ENCODE results near the gene NSDHL. TPM values are rescaled to one million over a fixed set of nuclear protein-coding genes. Genes with fewer than 3 reads are reported as not detected.

Gene NSDHL
- total and polyA plus RNA-seq, 4 donors = 8.1 to 10.1 (median 9.7) TPM

DNA sequence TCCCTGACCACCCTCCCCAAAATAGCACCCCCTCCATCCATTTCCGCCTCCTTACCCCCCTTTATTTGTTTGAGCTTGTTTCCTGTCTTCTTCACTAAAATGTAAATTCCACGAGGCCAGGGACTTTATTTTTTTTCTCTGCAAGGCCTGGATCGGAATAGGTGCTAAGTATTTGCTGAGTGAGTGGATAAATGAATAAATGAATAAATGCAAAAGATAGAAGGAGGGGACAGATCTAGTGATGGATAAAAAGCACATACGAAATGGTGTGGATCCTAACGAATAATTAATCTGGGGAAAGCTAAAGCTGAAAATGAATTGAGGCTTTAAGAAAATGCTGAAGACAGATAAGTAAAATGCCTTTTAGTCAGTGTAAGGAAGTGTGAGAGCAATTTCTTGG is 12.5 kb upstream of the NSDHL start:
- ATAC-seq (ENCODE audit: low FRiP score) (no peak), DNase-seq (no peak)
- Histone ChIP-seq H3K36me3 (ENCODE audit: control insufficient read depth in 1 of 2, insufficient read depth in 2 of 2, low read length in 1 of 2) (no peaks in the 10 kb centered on the region), H3K27ac (ENCODE audit: low read depth in 1 of 2, low read length in 2 of 2) (no peak overlapping the region), H3K27me3 (ENCODE audit: control insufficient read depth in 1 of 2, insufficient read depth in 2 of 2, low read length in 1 of 2) (no peaks in the 10 kb centered on the region), H3K4me1 (ENCODE audit: control insufficient read depth in 1 of 2, insufficient read depth in 2 of 2, low read length in 2 of 2) (no peaks in the 10 kb centered on the region), H3K4me3 (ENCODE audit: low read length in 2 of 2) (no peak overlapping the region), H3K9me3 (ENCODE audit: control insufficient read depth, low read length) (no peaks in the 10 kb centered on the region)
- 63 to 83% methylated on average over 5 of the region's 5 CpGs for WGBS, 2 donors
- intact Hi-C loops (cut with DNase I) = no loop called here

GRCh38 chrX:152819266-152819665 is 11.6 kb upstream of the NSDHL start:
- no peak for ATAC-seq (ENCODE audit: low FRiP score)
- Histone ChIP-seq H3K4me1 (ENCODE audit: control insufficient read depth in 1 of 2, insufficient read depth in 2 of 2, low read length in 2 of 2) (no peaks in the 10 kb centered on the region), H3K27me3 (ENCODE audit: control insufficient read depth in 1 of 2, insufficient read depth in 2 of 2, low read length in 1 of 2) (no peaks in the 10 kb centered on the region), H3K4me3 (ENCODE audit: low read length in 2 of 2) (no peak overlapping the region), H3K9me3 (ENCODE audit: control insufficient read depth, low read length) (no peaks in the 10 kb centered on the region), H3K36me3 (ENCODE audit: control insufficient read depth in 1 of 2, insufficient read depth in 2 of 2, low read length in 1 of 2) (no peaks in the 10 kb centered on the region), H3K27ac (ENCODE audit: low read depth in 1 of 2, low read length in 2 of 2) (no peak overlapping the region)
- 58 to 75% methylated on average over 2 of the region's 2 CpGs for WGBS, 2 donors
- no peak for DNase-seq
- intact Hi-C loops (cut with DNase I) = no loop called here

GRCh38 chrX:152819732-152820131 is 11.1 kb upstream of the NSDHL start:
- H3K9me3 ChIP-seq (ENCODE audit: control insufficient read depth, low read length) = no peaks in the 10 kb centered on the region
- H3K4me3 ChIP-seq (ENCODE audit: low read length in 2 of 2) = no peak overlapping the region
- 68 to 90% methylated on average over 7 of the region's 7 CpGs for WGBS, 2 donors
- intact Hi-C loops (cut with DNase I) = no loop called here
- DNase-seq = no peak
- no peak overlapping the region for H3K27ac ChIP-seq (ENCODE audit: low read depth in 1 of 2, low read length in 2 of 2)
- no peaks in the 10 kb centered on the region for H3K36me3 ChIP-seq (ENCODE audit: control insufficient read depth in 1 of 2, insufficient read depth in 2 of 2, low read length in 1 of 2)
- no peak for ATAC-seq (ENCODE audit: low FRiP score)
- H3K4me1 ChIP-seq (ENCODE audit: control insufficient read depth in 1 of 2, insufficient read depth in 2 of 2, low read length in 2 of 2) = no peaks in the 10 kb centered on the region
- H3K27me3 ChIP-seq (ENCODE audit: control insufficient read depth in 1 of 2, insufficient read depth in 2 of 2, low read length in 1 of 2) = no peaks in the 10 kb centered on the region

GRCh38 chrX:152821145-152821765 is 9.6 kb upstream of the NSDHL start:
- no peak overlapping the region for H3K4me3 ChIP-seq (ENCODE audit: low read length in 2 of 2)
- 45 to 47% methylated on average over 3 of the region's 3 CpGs for WGBS, 2 donors
- no peak for ATAC-seq (ENCODE audit: low FRiP score)

GRCh38 chrX:152822383-152823086 is 8.3 kb upstream of the NSDHL start:
- DNase-seq (no peak), ATAC-seq (ENCODE audit: low FRiP score) (no peak)
- Histone ChIP-seq H3K27ac (ENCODE audit: low read depth in 1 of 2, low read length in 2 of 2) (no peak overlapping the region), H3K36me3 (ENCODE audit: control insufficient read depth in 1 of 2, insufficient read depth in 2 of 2, low read length in 1 of 2) (no peaks in the 10 kb centered on the region), H3K9me3 (ENCODE audit: control insufficient read depth, low read length) (no peaks in the 10 kb centered on the region), H3K27me3 (ENCODE audit: control insufficient read depth in 1 of 2, insufficient read depth in 2 of 2, low read length in 1 of 2) (no peaks in the 10 kb centered on the region), H3K4me3 (ENCODE audit: low read length in 2 of 2) (no peak overlapping the region), H3K4me1 (ENCODE audit: control insufficient read depth in 1 of 2, insufficient read depth in 2 of 2, low read length in 2 of 2) (no peaks in the 10 kb centered on the region)
- intact Hi-C loops (cut with DNase I) = no loop called here
- WGBS, 2 donors = 59 to 71% methylated on average over 6 of the region's 6 CpGs

More at GRCh38 chrX:152821145-152821765, 9.6 kb upstream of the NSDHL start:
- Histone ChIP-seq H3K27me3 (ENCODE audit: control insufficient read depth in 1 of 2, insufficient read depth in 2 of 2, low read length in 1 of 2) (no peaks in the 10 kb centered on the region), H3K9me3 (ENCODE audit: control insufficient read depth, low read length) (no peaks in the 10 kb centered on the region), H3K27ac (ENCODE audit: low read depth in 1 of 2, low read length in 2 of 2) (no peak overlapping the region), H3K4me1 (ENCODE audit: control insufficient read depth in 1 of 2, insufficient read depth in 2 of 2, low read length in 2 of 2) (no peaks in the 10 kb centered on the region), H3K36me3 (ENCODE audit: control insufficient read depth in 1 of 2, insufficient read depth in 2 of 2, low read length in 1 of 2) (no peaks in the 10 kb centered on the region)
- intact Hi-C loops (cut with DNase I) = no loop called here
- DNase-seq = no peak

DNA sequence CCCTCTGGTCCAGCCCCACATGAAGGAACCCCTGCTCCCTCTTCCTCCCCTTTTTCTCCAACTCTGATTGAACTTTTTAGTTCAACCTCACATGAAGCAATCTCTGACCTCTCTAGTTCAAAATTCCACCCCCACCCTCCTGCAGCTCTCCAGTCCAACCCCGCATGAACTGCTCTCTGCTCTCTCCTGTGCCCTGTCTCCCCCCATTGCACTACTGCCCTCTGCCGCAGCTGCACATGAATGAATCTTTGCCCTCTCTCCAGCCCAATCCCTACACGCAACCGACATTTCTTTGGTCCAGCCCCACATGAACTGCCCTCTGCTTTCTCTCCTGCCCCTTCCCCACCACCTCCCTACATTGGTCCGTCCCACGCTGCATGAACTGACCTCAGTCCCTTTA is 7.2 kb upstream of the NSDHL start:
- DNase-seq = no peak
- Histone ChIP-seq H3K4me3 (ENCODE audit: low read length in 2 of 2) (no peak overlapping the region), H3K4me1 (ENCODE audit: control insufficient read depth in 1 of 2, insufficient read depth in 2 of 2, low read length in 2 of 2) (no peaks in the 10 kb centered on the region), H3K27me3 (ENCODE audit: control insufficient read depth in 1 of 2, insufficient read depth in 2 of 2, low read length in 1 of 2) (no peaks in the 10 kb centered on the region), H3K36me3 (ENCODE audit: control insufficient read depth in 1 of 2, insufficient read depth in 2 of 2, low read length in 1 of 2) (no peaks in the 10 kb centered on the region), H3K27ac (ENCODE audit: low read depth in 1 of 2, low read length in 2 of 2) (no peak overlapping the region), H3K9me3 (ENCODE audit: control insufficient read depth, low read length) (no peaks in the 10 kb centered on the region)
- WGBS, 2 donors = 55 to 59% methylated on average over 6 of the region's 6 CpGs
- no peak for ATAC-seq (ENCODE audit: low FRiP score)
- intact Hi-C loops (cut with DNase I) = no loop called here

DNA sequence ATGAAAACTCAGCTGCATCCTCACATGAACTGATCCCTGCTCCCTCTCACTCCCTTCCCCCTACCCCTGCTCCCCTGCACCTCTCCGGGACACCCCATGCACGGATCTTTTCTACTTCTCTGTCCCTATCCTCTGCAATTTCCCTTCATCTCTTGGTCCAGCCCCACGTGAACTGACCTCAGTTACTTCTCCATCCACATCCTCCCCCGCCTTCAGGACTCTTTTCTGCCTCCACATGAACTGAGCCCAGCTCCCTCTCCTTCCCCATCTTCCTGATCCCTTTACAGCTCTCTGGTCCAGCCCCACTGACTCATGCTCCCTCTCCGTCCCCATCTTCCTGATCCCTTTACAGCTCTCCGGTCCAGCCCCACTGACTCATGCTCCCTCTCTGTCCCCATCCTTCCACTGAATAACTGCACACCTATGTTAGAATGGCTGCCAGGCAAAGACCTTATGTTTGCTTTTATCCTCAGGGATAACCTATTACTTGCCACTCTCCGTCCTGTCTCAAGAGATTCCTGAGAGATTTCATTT is 6.0 kb upstream of the NSDHL start:
- 50 to 62% methylated on average over 7 of the region's 7 CpGs for WGBS, 2 donors
- Histone ChIP-seq H3K36me3 (ENCODE audit: control insufficient read depth in 1 of 2, insufficient read depth in 2 of 2, low read length in 1 of 2) (no peaks in the 10 kb centered on the region), H3K27me3 (ENCODE audit: control insufficient read depth in 1 of 2, insufficient read depth in 2 of 2, low read length in 1 of 2) (no peaks in the 10 kb centered on the region), H3K9me3 (ENCODE audit: control insufficient read depth, low read length) (no peaks in the 10 kb centered on the region), H3K4me1 (ENCODE audit: control insufficient read depth in 1 of 2, insufficient read depth in 2 of 2, low read length in 2 of 2) (no peaks in the 10 kb centered on the region), H3K27ac (ENCODE audit: low read depth in 1 of 2, low read length in 2 of 2) (no peak overlapping the region), H3K4me3 (ENCODE audit: low read length in 2 of 2) (no peak overlapping the region)
- DNase-seq (no peak), ATAC-seq (ENCODE audit: low FRiP score) (no peak)
- intact Hi-C loops (cut with DNase I) = no loop called here

DNA sequence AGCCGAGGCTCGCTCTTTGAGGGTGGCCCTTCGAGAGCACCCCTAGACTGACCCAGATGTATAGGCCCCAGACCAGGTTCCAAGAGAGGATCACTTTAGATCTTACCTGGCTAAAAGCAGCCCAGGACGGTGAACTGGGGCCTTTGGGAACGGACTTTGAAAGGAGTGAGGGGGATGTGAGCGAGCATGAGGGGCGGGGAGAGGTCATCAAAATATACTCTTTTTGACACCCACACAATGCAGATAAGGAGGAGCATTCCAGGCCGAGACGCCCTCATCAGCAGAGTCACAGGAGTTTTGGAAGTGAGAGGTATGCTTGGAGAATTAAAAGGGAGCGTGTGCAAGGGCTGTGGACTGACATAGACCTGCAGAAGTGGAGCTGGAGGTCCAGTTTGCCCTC is 528 bp downstream of the NSDHL start:
- H3K27me3 ChIP-seq (ENCODE audit: control insufficient read depth in 1 of 2, insufficient read depth in 2 of 2, low read length in 1 of 2) = no peaks in the 10 kb centered on the region
- peak overlapping the region; percentile 57 for H3K4me3 ChIP-seq (ENCODE audit: low read length in 2 of 2)
- H3K36me3 ChIP-seq (ENCODE audit: control insufficient read depth in 1 of 2, insufficient read depth in 2 of 2, low read length in 1 of 2) = no peaks in the 10 kb centered on the region
- peaks cover 0 to 4% of the 10 kb centered on the region in 2 donors for H3K4me1 ChIP-seq (ENCODE audit: control insufficient read depth in 1 of 2, insufficient read depth in 2 of 2, low read length in 2 of 2)
- DNase-seq (no peak), ATAC-seq (ENCODE audit: low FRiP score) (peak; percentile 8)
- WGBS, 2 donors = 2 to 36% methylated on average over 10 of the region's 10 CpGs
- no peak overlapping the region for H3K27ac ChIP-seq (ENCODE audit: low read depth in 1 of 2, low read length in 2 of 2)
- intact Hi-C loops (cut with DNase I) = no loop called here
- H3K9me3 ChIP-seq (ENCODE audit: control insufficient read depth, low read length) = no peaks in the 10 kb centered on the region

- DNase-seq = no peak
- ATAC-seq (ENCODE audit: low FRiP score) = no peak
- WGBS, 2 donors = 90 to 94% methylated on average over 5 of the region's 5 CpGs
- no peak overlapping the region for H3K4me3 ChIP-seq (ENCODE audit: low read length in 2 of 2)
- no peaks in the 10 kb centered on the region for H3K27me3 ChIP-seq (ENCODE audit: control insufficient read depth in 1 of 2, insufficient read depth in 2 of 2, low read length in 1 of 2)
- H3K9me3 ChIP-seq (ENCODE audit: control insufficient read depth, low read length) = no peaks in the 10 kb centered on the region
- no peaks in the 10 kb centered on the region for H3K36me3 ChIP-seq (ENCODE audit: control insufficient read depth in 1 of 2, insufficient read depth in 2 of 2, low read length in 1 of 2)
- peaks cover 0 to 4% of the 10 kb centered on the region in 2 donors for H3K4me1 ChIP-seq (ENCODE audit: control insufficient read depth in 1 of 2, insufficient read depth in 2 of 2, low read length in 2 of 2)
- no peak overlapping the region for H3K27ac ChIP-seq (ENCODE audit: low read depth in 1 of 2, low read length in 2 of 2)
- intact Hi-C loops (cut with DNase I) = no loop called here
Measured at GRCh38 chrX:152832520-152832919, 1.7 kb downstream of the NSDHL start.
